Measurements from ENCODE around the gene ENPP4.
"Not testable (repeated sequence)": the region's sequence is repeated elsewhere in the genome, so short reads cannot be mapped to it uniquely, and the experiment has no call there.

ENPP4 gene

GRCh38 chr6:46129629-46130511 is at the start of gene ENPP4:
Gene ENPP4 (plus strand): TSS chr6:46129989. CDS start chr6:46139584, 9,595 bp downstream.
- peak; percentile 98 for DNase-seq (ENCODE audit: low spot score)

- DNase-seq (ENCODE audit: low spot score), result no peak
These were observed 49.7 kb upstream of the ENPP4 start for GRCh38 chr6:46080111-46080510.

DNA sequence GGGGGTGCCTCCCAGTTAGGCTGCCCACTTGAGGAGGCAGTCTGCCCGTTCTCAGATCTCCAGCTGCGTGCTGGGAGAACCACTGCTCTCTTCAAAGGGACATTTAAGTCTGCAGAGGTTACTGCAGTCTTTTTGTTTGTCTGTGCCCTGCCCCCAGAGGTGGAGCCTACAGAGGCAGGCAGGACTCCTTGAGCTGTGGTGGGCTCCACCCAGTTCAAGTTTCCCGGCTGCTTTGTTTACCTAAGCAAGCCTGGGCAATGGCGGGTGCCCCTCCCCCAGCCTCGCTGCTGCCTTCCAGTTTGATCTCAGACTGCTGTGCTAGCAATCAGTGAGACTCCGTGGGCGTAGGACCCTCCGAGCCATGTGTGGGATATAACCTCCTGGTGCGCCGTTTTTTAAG is 44.1 kb upstream of the ENPP4 start:
- not testable (repeated sequence) for DNase-seq (ENCODE audit: low spot score)

GRCh38 chr6:46090115-46091079 is 39.4 kb upstream of the ENPP4 start:
- peak; percentile 80 for DNase-seq (ENCODE audit: low spot score)

GRCh38 chr6:46091080-46091478 is 38.7 kb upstream of the ENPP4 start:
- no peak for DNase-seq (ENCODE audit: low spot score)

GRCh38 chr6:46095251-46095650 is 34.5 kb upstream of the ENPP4 start:
- DNase-seq (ENCODE audit: low spot score), result no peak

GRCh38 chr6:46097366-46097765 is 32.4 kb upstream of the ENPP4 start:
- DNase-seq (ENCODE audit: low spot score), result no peak

DNA sequence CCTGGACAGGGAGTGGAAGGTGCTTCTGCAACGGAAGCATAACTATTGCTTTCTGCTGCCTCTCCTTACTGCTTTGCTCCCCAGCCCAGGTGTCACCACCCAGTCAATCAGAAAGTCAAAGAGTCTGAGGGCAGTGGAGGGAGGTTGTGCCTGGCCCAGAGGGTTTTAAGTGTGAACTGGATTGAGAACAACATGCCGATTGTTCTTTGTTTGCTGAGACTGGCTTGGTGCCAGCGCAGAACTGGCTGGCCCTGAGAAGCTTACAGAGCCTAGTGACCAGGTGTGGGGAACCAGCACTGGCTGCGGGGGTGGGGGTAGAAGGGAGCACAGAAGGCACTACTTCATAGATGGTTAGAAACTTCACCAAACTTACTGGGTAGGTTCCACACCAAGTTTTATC is 31.1 kb upstream of the ENPP4 start:
- peak; percentile 94 for DNase-seq (ENCODE audit: low spot score)

GRCh38 chr6:46099952-46100351 is 29.8 kb upstream of the ENPP4 start:
- no peak for DNase-seq (ENCODE audit: low spot score)

- no peak for DNase-seq (ENCODE audit: low spot score)
These were observed 27.7 kb upstream of the ENPP4 start for GRCh38 chr6:46102123-46102522.

DNA sequence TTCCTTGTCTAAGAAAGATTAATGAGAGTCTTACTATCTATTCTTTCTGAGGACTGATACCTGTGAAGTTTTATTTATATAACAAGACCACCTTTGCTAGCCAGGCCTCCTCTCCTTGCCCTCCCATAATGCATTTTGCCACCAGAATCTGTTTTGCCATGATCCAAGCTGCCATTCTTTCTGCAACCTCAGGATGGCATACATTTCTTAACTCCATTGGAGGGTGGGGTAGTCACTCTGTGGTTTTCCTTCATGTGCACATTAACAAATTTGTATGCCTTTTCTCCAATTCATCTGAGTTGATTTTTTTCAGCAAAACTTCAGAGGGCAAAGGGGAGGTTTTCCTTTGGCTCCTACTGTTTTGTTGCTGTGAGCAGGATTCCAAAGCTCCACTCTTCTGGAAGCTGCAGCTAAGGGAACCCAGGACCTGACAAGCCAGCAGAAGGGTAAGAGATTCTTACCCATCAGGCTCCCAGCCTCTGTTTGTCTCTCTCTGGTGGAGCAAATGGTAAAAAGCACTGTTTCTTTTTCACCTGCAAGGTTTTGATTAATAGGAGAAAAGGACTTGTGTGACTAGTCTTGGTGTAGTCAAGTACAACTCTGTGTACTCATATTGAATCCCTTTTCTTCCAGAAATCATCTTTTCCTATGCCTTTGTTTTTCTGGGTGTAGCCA is 26.2 kb upstream of the ENPP4 start:
- DNase-seq (ENCODE audit: low spot score), result peak; percentile 48

GRCh38 chr6:46104209-46104608 is 25.6 kb upstream of the ENPP4 start:
- DNase-seq (ENCODE audit: low spot score), result no peak

DNA sequence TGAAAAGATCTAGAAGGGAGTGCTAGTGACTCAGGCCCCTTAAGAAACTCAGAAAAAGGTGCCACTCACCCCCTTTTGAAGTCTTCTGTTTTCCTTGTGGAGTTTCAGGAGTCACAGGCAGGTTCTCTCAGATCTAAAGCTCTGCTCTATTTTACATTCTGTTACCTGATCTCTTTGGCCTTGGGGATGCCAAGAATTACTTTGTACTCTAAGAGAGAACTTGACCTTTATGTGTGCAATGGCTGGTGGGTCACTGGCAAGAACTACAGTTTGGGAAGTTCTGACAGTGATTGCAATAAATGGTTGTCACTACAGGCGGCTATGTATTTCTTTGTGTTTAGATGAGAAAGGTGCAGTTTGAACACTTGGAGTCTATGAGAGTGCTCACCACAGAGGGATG is 24.2 kb upstream of the ENPP4 start:
- DNase-seq (ENCODE audit: low spot score), result no peak

GRCh38 chr6:46113370-46113769 is 16.4 kb upstream of the ENPP4 start:
- DNase-seq (ENCODE audit: low spot score), result no peak

DNA sequence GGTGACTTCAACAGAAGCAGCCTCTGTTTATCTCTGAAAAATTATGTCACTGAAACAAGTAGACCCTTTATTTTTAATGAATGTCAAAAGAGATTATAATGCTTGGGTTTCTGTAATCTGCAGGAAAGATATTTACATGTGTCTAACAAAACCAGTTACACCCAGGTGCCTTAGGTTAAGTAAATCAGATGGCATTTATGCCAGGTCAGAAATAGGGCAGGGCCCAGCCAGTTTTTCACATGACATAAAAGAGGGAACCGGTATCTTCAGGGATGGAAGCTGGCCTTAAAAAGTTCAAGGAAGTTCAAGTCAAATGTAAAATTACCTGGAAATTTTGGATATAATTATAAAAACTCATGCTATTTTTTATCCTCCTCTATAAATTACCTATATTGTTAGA is 14.2 kb upstream of the ENPP4 start:
- no peak for DNase-seq (ENCODE audit: low spot score)

GRCh38 chr6:46116289-46116688 is 13.5 kb upstream of the ENPP4 start:
- no peak for DNase-seq (ENCODE audit: low spot score)

DNA sequence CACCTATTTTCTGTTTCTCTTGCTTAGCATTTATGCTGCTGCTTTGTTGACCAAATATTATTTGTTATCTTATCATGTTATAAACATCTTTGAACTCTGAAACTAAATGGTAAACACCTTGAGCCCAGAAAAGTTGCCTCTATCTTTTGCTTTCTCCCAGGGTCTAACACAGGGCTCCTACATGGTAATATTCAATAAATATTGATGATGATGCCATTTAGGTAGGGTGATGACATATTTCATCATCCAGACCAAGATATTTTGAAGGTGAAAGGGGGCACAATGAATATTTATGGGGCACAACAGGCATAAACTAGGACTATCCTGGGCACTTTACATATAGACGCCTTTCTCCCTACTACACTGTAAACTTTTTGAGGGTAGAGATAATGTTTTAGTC is 11.6 kb upstream of the ENPP4 start:
- DNase-seq (ENCODE audit: low spot score), result no peak

- DNase-seq (ENCODE audit: low spot score), result no peak
These were observed 11.0 kb upstream of the ENPP4 start for GRCh38 chr6:46118836-46119235.

GRCh38 chr6:46119679-46120078 is 10.1 kb upstream of the ENPP4 start:
- DNase-seq (ENCODE audit: low spot score), result not testable (repeated sequence)

- DNase-seq (ENCODE audit: low spot score), result no peak
These were observed 1.3 kb upstream of the ENPP4 start for GRCh38 chr6:46128476-46128875.

DNA sequence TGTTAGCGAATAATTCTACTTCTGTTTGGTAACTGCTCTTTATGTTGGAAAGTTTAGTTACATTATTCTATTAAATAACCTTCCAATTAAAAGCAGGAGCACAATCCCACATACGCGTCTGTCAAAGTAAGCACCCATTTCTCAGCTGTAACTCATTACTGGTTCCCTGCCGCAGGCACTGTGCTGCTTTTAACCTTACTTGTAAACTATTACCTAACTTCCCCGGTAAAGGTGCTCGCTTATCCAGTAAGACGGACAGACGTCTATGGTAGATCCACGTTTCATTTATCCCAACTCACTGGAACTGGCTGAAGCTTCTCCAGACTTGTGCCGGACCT is 529 bp upstream of the ENPP4 start:
- no peak for DNase-seq (ENCODE audit: low spot score)

DNA sequence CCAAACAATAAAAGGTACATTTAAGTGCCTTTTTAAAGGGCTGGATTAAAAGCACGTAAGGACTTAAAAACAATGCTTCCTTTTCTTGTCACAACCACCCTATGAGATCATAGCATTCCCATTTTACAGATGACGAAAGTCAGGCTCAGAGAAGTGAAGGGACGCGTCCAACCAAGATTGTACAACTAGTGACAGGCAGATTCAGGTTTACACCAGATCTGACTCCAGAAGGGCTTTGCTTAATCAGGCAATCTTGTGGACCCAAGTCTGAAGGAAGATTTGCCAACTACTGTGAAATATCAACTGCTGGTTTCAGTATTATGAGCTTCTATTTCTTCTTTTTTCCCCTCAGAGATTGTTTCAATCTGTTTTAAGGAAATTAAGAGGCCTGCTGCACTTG is 877 bp downstream of the ENPP4 start:
- peak; percentile 39 for DNase-seq (ENCODE audit: low spot score)

Data from pons (tissue), 1 donor.